GM10248 (cell line): ENCODE measurements around the gene MS4A6A.
"Not testable (repeated sequence)": the region's sequence is repeated elsewhere in the genome, so short reads cannot be mapped to it uniquely, and the experiment has no call there.

Experiments
- CTCF ChIA-PET: fragments of 300-600 bp; sonication (Branson Sonifier 250); formaldehyde crosslinking; extraction: SDS; loops from one replicate; lab custom pipeline; 2021; ENCODE audit warnings: antibody characterized with exemption; lab: Yijun Ruan, JAX
- POLR2A ChIA-PET: fragments of 350-650 bp; sonication (Branson Sonifier 250); formaldehyde crosslinking; extraction: SDS; loops from one replicate; lab custom pipeline; 2020; ENCODE audit warnings: antibody characterized with exemption; lab: Yijun Ruan, JAX
- DNase-seq: peaks from one replicate; pipeline ENCODE4 v3.0.0; 2012; ENCODE audit errors: extremely low spot score
- TF ChIP-seq, protein P1 (sequence below): IDR thresholded peaks from 2 replicates; pipeline ENCODE4 v1.5.1; 2012; ENCODE audit warnings: mild to moderate bottlenecking, low read depth; ENCODE audit errors: extremely low read depth, missing control alignments, control extremely low read depth

The MS4A6A gene

DNA sequence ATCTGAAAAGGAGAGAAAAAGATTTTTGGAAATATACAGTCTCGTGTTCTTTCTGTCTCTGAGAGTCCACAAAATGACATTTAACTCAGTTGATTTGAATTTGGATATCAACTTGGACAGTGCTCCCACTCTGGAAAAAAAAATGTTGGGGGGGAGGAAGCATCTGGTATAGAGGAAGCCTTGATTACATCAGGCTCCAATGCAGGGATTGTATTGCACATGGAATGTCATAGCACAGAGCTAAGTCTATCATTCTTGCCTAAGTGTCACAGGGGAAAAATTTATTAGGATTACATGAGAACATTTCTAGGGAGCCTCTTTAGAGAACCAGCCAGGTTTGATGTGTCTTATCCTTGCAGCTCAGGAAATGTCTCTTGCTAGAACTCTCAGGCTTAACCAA, 23.0 kb downstream of the MS4A6A start:
- POLR2A ChIA-PET: no interaction called here
- CTCF ChIA-PET: interaction anchor here (1.0 to 1.1 kb wide), 2 partner anchors 10 to 14 kb away, joined by 3 to 4 read pairs; no protein-coding TSS in a partner anchor
- TF ChIP-seq, protein P1, sequence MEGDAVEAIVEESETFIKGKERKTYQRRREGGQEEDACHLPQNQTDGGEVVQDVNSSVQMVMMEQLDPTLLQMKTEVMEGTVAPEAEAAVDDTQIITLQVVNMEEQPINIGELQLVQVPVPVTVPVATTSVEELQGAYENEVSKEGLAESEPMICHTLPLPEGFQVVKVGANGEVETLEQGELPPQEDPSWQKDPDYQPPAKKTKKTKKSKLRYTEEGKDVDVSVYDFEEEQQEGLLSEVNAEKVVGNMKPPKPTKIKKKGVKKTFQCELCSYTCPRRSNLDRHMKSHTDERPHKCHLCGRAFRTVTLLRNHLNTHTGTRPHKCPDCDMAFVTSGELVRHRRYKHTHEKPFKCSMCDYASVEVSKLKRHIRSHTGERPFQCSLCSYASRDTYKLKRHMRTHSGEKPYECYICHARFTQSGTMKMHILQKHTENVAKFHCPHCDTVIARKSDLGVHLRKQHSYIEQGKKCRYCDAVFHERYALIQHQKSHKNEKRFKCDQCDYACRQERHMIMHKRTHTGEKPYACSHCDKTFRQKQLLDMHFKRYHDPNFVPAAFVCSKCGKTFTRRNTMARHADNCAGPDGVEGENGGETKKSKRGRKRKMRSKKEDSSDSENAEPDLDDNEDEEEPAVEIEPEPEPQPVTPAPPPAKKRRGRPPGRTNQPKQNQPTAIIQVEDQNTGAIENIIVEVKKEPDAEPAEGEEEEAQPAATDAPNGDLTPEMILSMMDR: no peak
- no peak for DNase-seq

DNA sequence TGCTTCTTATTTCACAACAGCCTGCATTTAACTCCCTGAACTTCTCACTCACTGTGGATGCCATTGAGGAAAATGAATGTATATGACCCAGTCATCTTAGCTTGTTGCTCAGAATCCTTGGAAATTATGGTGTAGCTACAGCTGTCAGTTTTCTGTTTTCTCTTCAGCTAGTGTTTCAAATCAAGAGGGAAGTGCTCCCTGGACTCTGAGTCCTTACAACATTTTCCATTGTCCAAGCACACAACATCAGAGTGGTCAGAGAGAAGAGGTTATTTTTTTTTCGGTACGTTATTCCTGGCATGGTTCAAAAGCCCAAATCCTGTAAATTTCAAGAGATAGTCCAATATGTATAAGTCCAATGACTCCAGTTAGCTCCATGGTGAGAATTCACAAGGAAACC, 23.6 kb downstream of the MS4A6A start:
- ChIA-PET CTCF (interaction anchor here (1.0 to 1.1 kb wide), 2 partner anchors 11 to 14 kb away, joined by 3 to 4 read pairs; no protein-coding TSS in a partner anchor), POLR2A (no interaction called here)
- TF ChIP-seq, protein P1: no peak
- DNase-seq: no peak

DNA sequence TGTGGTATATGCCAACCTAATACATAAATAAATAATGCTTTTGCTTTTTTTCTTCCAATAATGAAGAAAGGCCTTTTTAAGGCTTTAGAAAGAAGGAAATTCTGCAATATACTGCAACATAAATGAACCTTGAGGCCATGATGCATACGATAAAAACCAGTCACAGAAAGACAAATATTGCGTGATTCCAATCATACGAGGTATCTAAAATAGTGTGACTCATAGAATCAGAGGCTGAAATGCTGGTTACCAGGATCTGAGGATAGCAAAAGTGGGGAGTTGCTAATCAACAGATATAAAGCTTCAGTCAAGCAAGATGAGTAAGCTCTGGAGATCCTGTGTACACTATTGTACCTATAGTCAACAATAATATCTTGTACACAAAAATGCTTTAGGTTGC, 24.2 kb downstream of the MS4A6A start:
- no peak for DNase-seq
- ChIA-PET POLR2A (no interaction called here), CTCF (interaction anchor here (1.0 kb wide), 1 partner anchor 13 kb away, joined by 4 read pairs; no protein-coding TSS in a partner anchor)
- TF ChIP-seq, protein P1: no peak

DNA sequence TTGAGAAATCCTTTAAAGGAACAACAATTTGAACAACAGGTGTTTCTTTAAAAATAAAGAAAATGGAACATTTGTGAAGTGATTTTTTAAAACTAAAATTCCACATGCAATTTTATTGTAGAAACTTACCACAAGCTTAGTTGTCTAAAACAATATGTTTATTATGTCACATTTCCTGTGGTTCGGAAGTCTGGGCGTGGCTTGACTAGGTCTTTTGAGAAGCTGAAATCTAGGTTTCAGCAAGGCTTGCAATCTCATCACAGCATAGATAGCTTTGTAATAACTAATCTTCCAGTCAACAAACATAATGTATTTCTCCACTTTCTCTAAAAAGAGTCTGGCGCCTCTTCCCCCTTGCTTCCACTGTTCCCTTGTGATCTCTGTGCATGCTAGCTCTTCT, 27.0 kb downstream of the MS4A6A start:
- POLR2A ChIA-PET: interaction anchor here (0.6 kb wide), 1 partner anchor 403 kb away, joined by 3 read pairs; no protein-coding TSS in a partner anchor
- DNase-seq: no peak
- TF ChIP-seq, protein P1: no peak
- CTCF ChIA-PET: no interaction called here

DNA sequence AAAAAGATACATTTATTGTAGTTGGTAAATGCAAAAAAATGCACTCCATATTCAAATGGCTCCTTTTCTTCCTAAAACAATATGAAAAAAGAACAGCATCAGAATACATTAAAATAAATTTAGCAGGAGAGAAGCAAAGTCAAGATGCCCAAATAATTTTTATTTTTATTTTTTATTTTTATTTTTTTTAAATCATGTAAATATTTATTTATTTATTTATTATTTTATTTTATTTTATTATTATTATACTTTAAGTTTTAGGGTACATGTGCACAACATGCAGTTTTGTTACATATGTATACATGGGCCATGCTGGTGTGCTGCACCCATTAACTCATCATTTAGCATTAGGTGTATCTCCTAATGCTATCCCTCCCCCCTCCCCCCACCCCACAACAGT, 30.2 kb downstream of the MS4A6A start:
- POLR2A ChIA-PET: not testable (repeated sequence)

DNA sequence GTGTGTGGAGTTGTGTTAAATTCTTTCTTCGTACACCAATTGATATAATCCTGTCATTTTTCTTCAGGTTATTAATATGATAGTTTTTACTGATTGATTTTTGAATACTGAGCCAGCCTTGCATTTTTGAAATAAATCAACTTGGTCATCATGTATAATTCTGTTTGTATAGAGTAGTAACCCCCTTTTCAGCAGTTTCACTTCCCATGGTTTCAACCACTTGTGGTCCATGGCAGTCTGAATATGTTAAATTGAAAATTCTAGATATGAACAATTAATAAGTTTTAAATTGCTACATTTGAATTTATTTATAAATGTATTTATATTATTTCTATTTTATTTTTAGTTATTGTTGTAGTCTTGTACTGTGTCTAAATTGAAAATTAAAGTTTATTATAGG, 32.6 kb downstream of the MS4A6A start:
- CTCF ChIA-PET: no interaction called here
- TF ChIP-seq, protein P1: no peak
- POLR2A ChIA-PET: no interaction called here
- DNase-seq: no peak

More for the DNA sequence above, 30.2 kb downstream of the MS4A6A start:
- DNase-seq, CTCF ChIA-PET: not testable (repeated sequence)

DNA sequence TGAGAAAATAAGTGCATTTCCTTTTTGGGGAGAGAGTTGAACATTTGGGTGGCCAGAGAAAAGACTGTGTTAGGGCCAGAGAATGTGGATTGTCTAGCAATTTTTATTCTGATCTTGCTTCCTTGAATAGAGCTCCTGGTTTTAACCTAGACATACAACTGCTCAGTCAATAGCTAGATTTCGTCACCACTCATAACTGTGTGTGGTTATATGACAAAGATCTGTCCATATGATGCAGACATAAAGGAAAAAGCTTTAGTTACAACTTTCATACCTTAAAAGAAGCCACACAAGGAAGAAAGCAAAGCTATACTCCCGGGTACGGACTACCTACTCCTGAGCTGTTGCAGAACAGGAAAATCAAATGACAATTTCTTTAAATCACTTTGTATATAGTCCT, 37.2 kb downstream of the MS4A6A start:
- CTCF ChIA-PET: interaction anchor here (1.1 to 1.4 kb wide), 3 partner anchors 13 to 106 kb away, joined by 4 read pairs; no protein-coding TSS in a partner anchor
- TF ChIP-seq, protein P1: no peak
- POLR2A ChIA-PET: no interaction called here
- no peak for DNase-seq
